SK-N-SH treated with all-trans-retinoic acid at 6 μM for 48 hours (cell line): ENCODE data around the gene MGLL.

ENCODE experiments used
- ARNTL ChIP-seq: fragments of 450-650 bp; formaldehyde crosslinking; IDR thresholded peaks from 2 replicates; pipeline ENCODE4 v1.5.0; 2020; ENCODE audit warnings: low read depth, mild to moderate bottlenecking, moderate library complexity, borderline replicate concordance
- GLIS3 ChIP-seq: fragments of 250-450 bp; sonication (Bioruptor Pico); IDR thresholded peaks from 2 replicates; pipeline ENCODE4 v1.5.0; 2020; ENCODE audit warnings: mild to moderate bottlenecking, moderate library complexity
- POU6F1 ChIP-seq: fragments of 250-450 bp; sonication (Bioruptor Pico); IDR thresholded peaks from 2 replicates; pipeline ENCODE4 v1.8.0; 2021; ENCODE audit warnings: low read depth, mild to moderate bottlenecking, moderate library complexity, borderline replicate concordance
- ZFP3 ChIP-seq: fragments of 250-450 bp; sonication (Bioruptor Pico); IDR thresholded peaks from 2 replicates; pipeline ENCODE4 v1.5.0; 2020; ENCODE audit warnings: mild to moderate bottlenecking, moderate library complexity
- ZNF70 ChIP-seq: fragments of 450-650 bp; formaldehyde crosslinking; IDR thresholded peaks from 2 replicates; pipeline ENCODE4 v1.5.0; 2020; ENCODE audit warnings: mild to moderate bottlenecking, moderate library complexity

- no peak for TF ChIP-seq GLIS3 (CRISPR knock-in tag)
- TF ChIP-seq ARNTL (CRISPR knock-in tag), result no peak
- TF ChIP-seq ZFP3 (CRISPR knock-in tag), result no peak
- no peak for TF ChIP-seq ZNF70 (CRISPR knock-in tag)
- no peak for TF ChIP-seq POU6F1
Observed at GRCh38 chr3:127680146-127680661, 142.1 kb downstream of the MGLL start.
